Measurements from ENCODE around the gene MGST3. TPM values are rescaled to one million over a fixed set of nuclear protein-coding genes. Genes with fewer than 3 reads are reported as not detected.

MGST3 gene
- total and polyA plus RNA-seq, 2 of the 13 experiments (the other 11 are each of a cell fraction or from before 2014, with no cell fraction given): 59.7 to 61.2 TPM

DNA sequence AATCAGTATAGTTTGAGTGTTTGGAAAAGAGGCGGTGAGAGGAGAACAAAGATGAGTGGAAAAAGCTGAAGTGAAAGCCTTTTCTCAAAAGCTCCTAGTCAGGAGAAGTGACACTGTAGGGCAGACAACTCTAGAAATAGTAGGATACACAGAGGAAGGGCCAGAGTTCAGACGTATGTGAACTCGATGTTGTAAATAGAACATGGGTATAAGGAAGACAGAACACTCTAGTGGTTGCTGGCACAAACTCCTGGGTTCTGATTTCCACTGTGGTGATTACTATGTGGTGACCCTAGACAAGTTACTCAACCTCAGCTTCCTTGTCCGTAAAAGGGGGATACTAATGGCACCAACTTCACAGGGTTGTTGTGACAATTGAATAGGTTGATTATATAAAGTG, 30.2 kb upstream of the MGST3 start:
- Histone ChIP-seq H3K36me3 (replicated peaks in 1 of 2; ENCODE audit: control insufficient read depth in 1 of 2, insufficient read depth in 2 of 2, low read length in 2 of 2) (no peaks in the 10 kb centered on the region), H3K27me3 (ENCODE audit: control insufficient read depth in 1 of 2, insufficient read depth in 2 of 2, low read length in 2 of 2) (no peaks in the 10 kb centered on the region; a peak in 1 of 5 replicates), H4K20me1 (ENCODE audit: insufficient read depth, low read length) (no peaks in the 10 kb centered on the region), H2AFZ (ENCODE audit: low read length) (no peak overlapping the region), H3K27ac (ENCODE audit: extremely low read length, insufficient read depth, low read length) (no peak overlapping the region), H3K9me3 (ENCODE audit: low read length) (no peaks in the 10 kb centered on the region), H3K4me1 (ENCODE audit: insufficient read depth, low read length) (peaks cover 45% of the 10 kb centered on the region), H3K9ac (ENCODE audit: insufficient read depth, low read depth, low read length) (no peak overlapping the region), H3K4me3 (replicated peaks in 1 of 3; ENCODE audit: insufficient read depth in 1 of 3, low read depth in 2 of 3, low read length in 3 of 3) (no peak overlapping the region), H3K79me2 (ENCODE audit: insufficient read depth, low read length) (no peaks in the 10 kb centered on the region), H3K4me2 (ENCODE audit: low read depth, low read length) (no peak overlapping the region; the same call in 1 of the 2 replicates)
- in situ Hi-C loops (cut with HindIII; ENCODE audit: extremely low pct_ligation_motif_present, low pct_unique_long_range_greater_than_20kb): loop anchor here (5.0 kb wide), 1 partner anchor 317 kb away; no protein-coding TSS in a partner anchor
- intact Hi-C loops (cut with micrococcal nuclease; ENCODE audit: unreplicated experiment): loop anchor here (1.0 to 5.0 kb wide), 5 partner anchors 30 to 833 kb away; partner anchors contain the start of genes ALDH9A1 and MGST3
- DNase-seq (ENCODE audit: low spot score): no peak
- WGBS (ENCODE audit: low lambda C conversion rate): 17% methylated on average over 4 of the region's 4 CpGs
- ChIA-PET CTCF (ENCODE audit: low intra/inter-chr PET ratio, low total read pairs) (interaction anchor here (2.9 kb wide), 1 partner anchor 314 kb away, joined by 22 read pairs; no protein-coding TSS in a partner anchor), POLR2A (no interaction called here)
- BruUV-seq (replicated peaks): no TSS peak
- no peak for ATAC-seq
- FAIRE-seq: no peak
- TF ChIP-seq ZBTB7A (CRISPR knock-in tag; IDR thresholded peaks at IDR 0.05) (no peak), ZNF878 (CRISPR knock-in tag; IDR thresholded peaks at IDR 0.05) (no peak), SIX4 (CRISPR knock-in tag; IDR thresholded peaks at IDR 0.05) (no peak), SMARCE1 (IDR thresholded peaks at IDR 0.05; ENCODE audit: borderline replicate concordance) (no peak)
- TF ChIP-seq, protein P1, sequence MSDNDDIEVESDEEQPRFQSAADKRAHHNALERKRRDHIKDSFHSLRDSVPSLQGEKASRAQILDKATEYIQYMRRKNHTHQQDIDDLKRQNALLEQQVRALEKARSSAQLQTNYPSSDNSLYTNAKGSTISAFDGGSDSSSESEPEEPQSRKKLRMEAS (IDR thresholded peaks at IDR 0.05): no peak

DNA sequence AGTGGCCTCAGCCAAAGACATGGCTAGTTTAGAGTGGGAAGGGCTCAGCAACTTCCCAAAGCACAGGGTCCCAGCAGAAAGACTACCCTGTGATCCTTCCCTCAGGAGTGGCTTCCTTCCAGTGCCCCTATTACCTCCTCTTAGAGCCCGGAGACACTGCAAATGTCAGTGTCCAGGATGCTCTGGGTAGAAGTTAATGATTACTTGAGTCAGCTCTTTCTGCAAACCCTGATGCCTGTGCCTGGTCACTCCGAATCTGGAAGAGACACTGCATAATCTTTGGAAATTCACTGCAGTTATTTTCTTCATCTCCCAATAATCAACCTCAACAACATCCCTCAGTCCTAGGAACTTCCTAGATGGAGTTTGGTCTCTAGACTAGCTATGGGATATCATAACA, 27.2 kb upstream of the MGST3 start:
- CTCF ChIA-PET (ENCODE audit: low intra/inter-chr PET ratio, low total read pairs): no interaction called here

More for the DNA sequence above, 27.2 kb upstream of the MGST3 start:
- TF ChIP-seq MAFK (conservative IDR thresholded peaks at IDR 0.05 in 1 of 2, IDR thresholded peaks at IDR 0.05 in 1 of 2; ENCODE audit: low read length in 2 of 2) (peak; percentile 67 to 74), MAFF (IDR thresholded peaks at IDR 0.05; ENCODE audit: low read depth, low read length) (peak; percentile 55)
- TF ChIP-seq, protein P2, sequence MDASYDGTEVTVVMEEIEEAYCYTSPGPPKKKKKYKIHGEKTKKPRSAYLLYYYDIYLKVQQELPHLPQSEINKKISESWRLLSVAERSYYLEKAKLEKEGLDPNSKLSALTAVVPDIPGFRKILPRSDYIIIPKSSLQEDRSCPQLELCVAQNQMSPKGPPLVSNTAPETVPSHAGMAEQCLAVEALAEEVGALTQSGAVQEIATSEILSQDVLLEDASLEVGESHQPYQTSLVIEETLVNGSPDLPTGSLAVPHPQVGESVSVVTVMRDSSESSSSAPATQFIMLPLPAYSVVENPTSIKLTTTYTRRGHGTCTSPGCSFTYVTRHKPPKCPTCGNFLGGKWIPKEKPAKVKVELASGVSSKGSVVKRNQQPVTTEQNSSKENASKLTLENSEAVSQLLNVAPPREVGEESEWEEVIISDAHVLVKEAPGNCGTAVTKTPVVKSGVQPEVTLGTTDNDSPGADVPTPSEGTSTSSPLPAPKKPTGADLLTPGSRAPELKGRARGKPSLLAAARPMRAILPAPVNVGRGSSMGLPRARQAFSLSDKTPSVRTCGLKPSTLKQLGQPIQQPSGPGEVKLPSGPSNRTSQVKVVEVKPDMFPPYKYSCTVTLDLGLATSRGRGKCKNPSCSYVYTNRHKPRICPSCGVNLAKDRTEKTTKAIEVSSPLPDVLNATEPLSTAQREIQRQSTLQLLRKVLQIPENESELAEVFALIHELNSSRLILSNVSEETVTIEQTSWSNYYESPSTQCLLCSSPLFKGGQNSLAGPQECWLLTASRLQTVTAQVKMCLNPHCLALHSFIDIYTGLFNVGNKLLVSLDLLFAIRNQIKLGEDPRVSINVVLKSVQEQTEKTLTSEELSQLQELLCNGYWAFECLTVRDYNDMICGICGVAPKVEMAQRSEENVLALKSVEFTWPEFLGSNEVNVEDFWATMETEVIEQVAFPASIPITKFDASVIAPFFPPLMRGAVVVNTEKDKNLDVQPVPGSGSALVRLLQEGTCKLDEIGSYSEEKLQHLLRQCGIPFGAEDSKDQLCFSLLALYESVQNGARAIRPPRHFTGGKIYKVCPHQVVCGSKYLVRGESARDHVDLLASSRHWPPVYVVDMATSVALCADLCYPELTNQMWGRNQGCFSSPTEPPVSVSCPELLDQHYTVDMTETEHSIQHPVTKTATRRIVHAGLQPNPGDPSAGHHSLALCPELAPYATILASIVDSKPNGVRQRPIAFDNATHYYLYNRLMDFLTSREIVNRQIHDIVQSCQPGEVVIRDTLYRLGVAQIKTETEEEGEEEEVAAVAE (CRISPR knock-in tag; IDR thresholded peaks at IDR 0.05; ENCODE audit: borderline replicate concordance): no peak
- Histone ChIP-seq H3K27ac (ENCODE audit: extremely low read length, insufficient read depth, low read length) (no peak overlapping the region), H4K20me1 (ENCODE audit: insufficient read depth, low read length) (no peaks in the 10 kb centered on the region), H2AFZ (ENCODE audit: low read length) (no peak overlapping the region), H3K36me3 (replicated peaks in 1 of 2; ENCODE audit: control insufficient read depth in 1 of 2, insufficient read depth in 2 of 2, low read length in 2 of 2) (no peaks in the 10 kb centered on the region), H3K9ac (ENCODE audit: insufficient read depth, low read depth, low read length) (no peak overlapping the region), H3K9me3 (ENCODE audit: low read length) (no peaks in the 10 kb centered on the region), H3K4me1 (ENCODE audit: insufficient read depth, low read length) (peaks cover 29% of the 10 kb centered on the region), H3K27me3 (ENCODE audit: control insufficient read depth in 1 of 2, insufficient read depth in 2 of 2, low read length in 2 of 2) (no peaks in the 10 kb centered on the region; a peak in 1 of 5 replicates), H3K4me2 (ENCODE audit: low read depth, low read length) (no peak overlapping the region), H3K79me2 (ENCODE audit: insufficient read depth, low read length) (no peaks in the 10 kb centered on the region), H3K4me3 (replicated peaks in 1 of 3; ENCODE audit: insufficient read depth in 1 of 3, low read depth in 2 of 3, low read length in 3 of 3) (no peak overlapping the region)
- POLR2A ChIA-PET: interaction anchor here (1.0 kb wide), 1 partner anchor 27 kb away, joined by 3 read pairs; the partner anchor contains the start of gene MGST3
- no peak for FAIRE-seq
- no TSS peak for BruUV-seq (replicated peaks)
- no peak for DNase-seq (ENCODE audit: low spot score)
- intact Hi-C loops (cut with micrococcal nuclease; ENCODE audit: unreplicated experiment) (loop anchor here (5.0 kb wide), 1 partner anchor 93 kb away; the partner anchor contains the start of gene ALDH9A1), in situ Hi-C loops (cut with HindIII; ENCODE audit: extremely low pct_ligation_motif_present, low pct_unique_long_range_greater_than_20kb) (loop anchor here (5.0 kb wide), 1 partner anchor 313 kb away; no protein-coding TSS in a partner anchor)
- WGBS (ENCODE audit: low lambda C conversion rate): 7% methylated on average over 2 of the region's 2 CpGs
- peak; percentile 84 for ATAC-seq
